Activated T-helper 2 cell treated with anti-CD3 and anti-CD28 coated beads, Interferon-gamma antibody, Interleukin-2, Interleukin-4, amounts not matched to agents 10 μg/mL and 5 μg/mL and 100 μg/mL, durations not matched to agents 14 hours and 24 hours and 36 hours (primary cell): ENCODE data around the gene NANOS3. TPM values are rescaled to one million over a fixed set of nuclear protein-coding genes. Genes with fewer than 3 reads are reported as not detected.
"Not testable (repeated sequence)": the region's sequence is repeated elsewhere in the genome, so short reads cannot be mapped to it uniquely, and the experiment has no call there.

Experiments used
- DNase-seq: peaks from one replicate; pipeline ENCODE4 v3.0.0; 2021; ENCODE audit warnings: low spot score
- H3K27ac Mint-ChIP-seq: one replicate; pipeline ENCODE4 v1.8.0; 2021; ENCODE audit warnings: mixed read lengths
- H3K27me3 Mint-ChIP-seq: one replicate; pipeline ENCODE4 v1.8.0; 2021; ENCODE audit warnings: low read depth, mixed read lengths
- H3K36me3 Mint-ChIP-seq: one replicate; pipeline ENCODE4 v1.8.0; 2021; ENCODE audit warnings: low read depth, mixed read lengths
- H3K4me1 Mint-ChIP-seq: one replicate; pipeline ENCODE4 v1.8.0; 2021; ENCODE audit warnings: low read depth, mixed read lengths
- H3K4me3 Mint-ChIP-seq: one replicate; pipeline ENCODE4 v1.8.0; 2021; ENCODE audit warnings: low read depth, mild to moderate bottlenecking, moderate library complexity, mixed read lengths
- H3K9me3 Mint-ChIP-seq: one replicate; pipeline ENCODE4 v1.8.0; 2021; ENCODE audit warnings: mixed read lengths
- intact Hi-C: fragments of 100-400 bp; cut with micrococcal nuclease; formaldehyde crosslinking; loops from one replicate; pipeline ENCODE4 v1.15.1; 2023
- total RNA-seq: library from RNA; stranded (reverse); gene quantifications from 2 replicates; pipeline ENCODE4 v1.2.3, GENCODE V29; 2022

The NANOS3 gene
- total RNA-seq, 1 donor from 2014 or later: 1.8 TPM

DNA sequence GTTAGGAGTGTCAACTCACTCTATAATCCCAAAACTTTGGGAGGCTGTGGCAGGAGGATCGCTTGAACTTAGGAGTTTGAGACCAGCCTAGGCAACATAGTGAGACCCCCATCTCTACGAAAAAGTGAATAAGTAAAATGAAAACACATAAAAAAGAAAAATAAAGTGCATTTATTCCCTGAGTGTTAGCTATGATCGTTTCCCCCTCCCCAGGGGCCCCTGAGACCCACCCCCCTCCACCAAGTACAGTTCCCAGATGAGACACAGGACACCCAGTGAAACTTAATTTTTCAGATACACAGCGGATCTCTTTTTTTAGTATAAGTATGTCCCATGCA lies 28.6 kb upstream of the NANOS3 start:
- H3K27ac Mint-ChIP-seq: peak overlapping the region; percentile 55
- DNase-seq: no peak
- H3K4me1 Mint-ChIP-seq: peaks cover 44% of the 10 kb centered on the region
- H3K36me3 Mint-ChIP-seq: no peaks in the 10 kb centered on the region
- no peak overlapping the region for H3K4me3 Mint-ChIP-seq
- no peaks in the 10 kb centered on the region for H3K27me3 Mint-ChIP-seq
- intact Hi-C loops: no loop called here
- H3K9me3 Mint-ChIP-seq: no peaks in the 10 kb centered on the region

DNA sequence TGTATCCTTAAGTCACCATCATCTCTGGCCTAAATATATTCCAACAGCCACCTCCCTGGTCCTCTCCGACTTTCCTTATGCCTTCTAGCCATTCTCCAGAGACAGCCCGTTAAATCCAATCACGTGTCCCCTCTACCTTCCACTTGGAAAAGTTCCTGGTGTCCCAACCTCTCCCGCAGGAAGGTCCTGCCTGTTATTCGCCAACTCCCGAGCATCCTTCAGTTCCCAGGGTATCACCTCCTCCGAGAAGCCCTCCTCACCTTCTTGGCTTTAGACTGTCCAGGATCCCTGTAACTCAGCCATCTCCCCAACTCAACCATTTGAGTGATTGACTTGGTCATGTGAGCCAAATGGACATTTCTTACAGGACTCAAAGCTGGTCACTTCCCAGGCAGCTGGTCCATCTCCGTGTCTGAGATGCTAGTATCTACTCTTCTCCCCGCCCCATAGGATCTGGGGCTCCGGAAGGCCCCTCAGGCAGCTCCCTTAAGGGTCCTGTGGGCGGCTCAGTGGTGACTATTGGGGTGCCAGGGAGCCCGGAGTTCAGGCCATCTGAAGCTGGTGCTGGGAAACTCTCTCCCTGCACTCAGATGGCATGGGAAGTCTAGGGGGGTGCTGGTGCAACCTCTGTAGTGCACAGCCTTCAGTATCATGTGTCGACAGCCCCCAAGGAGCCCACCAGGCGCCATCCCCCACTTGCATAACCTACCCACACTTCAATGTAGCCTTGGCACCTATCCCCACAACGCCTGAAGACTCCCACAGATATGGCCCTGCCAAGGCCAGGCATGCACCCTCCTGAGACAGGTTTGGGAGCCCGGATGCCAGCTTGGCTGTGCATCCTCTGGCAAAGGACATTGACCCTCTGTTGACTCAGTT lies 27.9 kb upstream of the NANOS3 start:
- Mint-ChIP-seq H3K27ac (peak overlapping the region; percentile 47), H3K9me3 (no peaks in the 10 kb centered on the region), H3K4me3 (no peak overlapping the region), H3K27me3 (no peaks in the 10 kb centered on the region), H3K4me1 (peaks cover 42% of the 10 kb centered on the region), H3K36me3 (no peaks in the 10 kb centered on the region)
- no peak for DNase-seq
- intact Hi-C loops: no loop called here

- Mint-ChIP-seq H3K9me3 (no peaks in the 10 kb centered on the region), H3K4me3 (peak overlapping the region; percentile 66), H3K27me3 (no peaks in the 10 kb centered on the region), H3K4me1 (peaks cover 32% of the 10 kb centered on the region), H3K27ac (peak overlapping the region; percentile 83), H3K36me3 (no peaks in the 10 kb centered on the region)
- peak; percentile 64 for DNase-seq
- intact Hi-C loops: loop anchor here (1.0 kb wide), 1 partner anchor 11 kb away; no protein-coding TSS in a partner anchor
Observed at GRCh38 chr19:13849991-13850909, 26.7 kb upstream of the NANOS3 start.

DNA sequence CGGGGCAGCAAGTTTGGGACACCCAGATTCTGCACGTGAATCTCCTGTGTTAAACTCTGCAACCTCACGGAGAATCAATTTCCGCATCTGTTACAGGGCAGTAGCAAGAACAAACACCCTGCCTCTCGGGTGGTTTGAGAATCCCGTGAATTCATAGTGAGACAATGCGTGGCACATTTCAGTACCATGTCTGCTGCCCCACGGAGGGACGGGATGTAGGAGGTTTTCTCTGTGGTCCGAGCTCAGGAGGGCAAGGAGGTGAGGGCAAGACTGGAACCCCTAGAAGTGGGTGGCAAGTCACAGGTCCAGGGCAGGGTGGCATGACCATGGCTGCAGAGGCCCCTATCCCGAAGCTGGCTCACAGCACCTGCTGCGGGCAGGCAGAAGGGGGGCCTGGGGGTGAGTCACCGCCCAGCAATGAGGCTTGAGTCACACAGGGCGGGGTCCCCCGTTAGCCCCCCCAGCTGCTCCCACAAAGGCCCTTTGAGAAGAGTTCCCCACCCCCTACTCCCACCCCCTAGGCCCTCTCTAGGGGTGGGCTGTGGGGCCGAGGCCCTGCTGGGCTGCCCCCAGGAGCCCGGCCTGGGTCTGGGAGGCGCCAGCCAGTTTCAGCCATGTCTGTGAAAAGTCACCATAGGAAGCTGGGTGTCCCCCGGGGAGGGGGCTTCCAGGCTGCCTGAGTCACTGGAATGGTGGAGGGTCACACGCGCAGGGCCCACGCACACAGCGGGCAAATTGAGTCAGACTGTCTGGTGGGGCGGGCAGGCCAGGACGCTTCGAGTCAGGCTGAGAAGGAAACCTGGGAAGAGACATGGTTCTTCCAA lies 25.8 kb upstream of the NANOS3 start:
- Mint-ChIP-seq H3K4me3 (peak overlapping the region; percentile 66), H3K27ac (peak overlapping the region; percentile 83), H3K36me3 (no peaks in the 10 kb centered on the region), H3K9me3 (no peaks in the 10 kb centered on the region), H3K4me1 (peaks cover 27% of the 10 kb centered on the region), H3K27me3 (no peaks in the 10 kb centered on the region)
- intact Hi-C loops: loop anchor here (1.0 kb wide), 1 partner anchor 10 kb away; no protein-coding TSS in a partner anchor
- DNase-seq: no peak

- intact Hi-C loops, DNase-seq, H3K4me3 Mint-ChIP-seq, H3K9me3 Mint-ChIP-seq, H3K27ac Mint-ChIP-seq, H3K27me3 Mint-ChIP-seq, H3K36me3 Mint-ChIP-seq: not testable (repeated sequence)
- H3K4me1 Mint-ChIP-seq: peaks cover 21% of the 10 kb centered on the region
Observed at GRCh38 chr19:13851734-13852114, 25.2 kb upstream of the NANOS3 start.

DNA sequence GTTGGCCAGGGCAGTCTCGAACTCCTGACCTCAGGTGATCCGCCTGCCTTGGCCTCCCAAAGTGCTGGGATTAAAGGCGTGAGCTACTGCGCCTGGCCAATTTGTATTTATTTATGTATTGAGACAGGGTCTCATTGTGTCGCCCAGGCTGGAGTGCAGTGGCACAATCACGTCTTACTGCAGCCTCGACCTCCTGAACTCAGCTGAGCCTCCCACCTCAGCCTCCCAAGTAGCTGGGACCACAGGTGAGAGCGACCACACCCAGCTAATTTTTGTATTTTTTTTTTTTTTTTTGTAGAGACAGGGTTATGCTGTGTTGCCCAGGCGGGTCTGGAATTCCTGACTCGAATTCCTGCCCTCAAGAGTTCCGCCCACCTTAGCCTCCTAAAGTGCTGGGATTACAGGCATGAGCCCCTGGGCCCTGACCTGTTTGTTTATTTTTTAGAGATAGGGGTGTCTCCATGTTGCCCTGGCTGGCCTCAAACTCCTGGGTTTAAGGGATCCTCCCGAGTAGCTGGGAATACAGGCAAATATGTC lies 24.7 kb upstream of the NANOS3 start:
- intact Hi-C loops, H3K27me3 Mint-ChIP-seq, H3K9me3 Mint-ChIP-seq, H3K36me3 Mint-ChIP-seq, H3K27ac Mint-ChIP-seq, DNase-seq, H3K4me3 Mint-ChIP-seq: not testable (repeated sequence)
- peaks cover 19% of the 10 kb centered on the region for H3K4me1 Mint-ChIP-seq

GRCh38 chr19:13856497-13856896 lies 20.4 kb upstream of the NANOS3 start:
- Mint-ChIP-seq H3K27me3 (no peaks in the 10 kb centered on the region), H3K4me3 (no peak overlapping the region), H3K27ac (no peak overlapping the region), H3K9me3 (no peaks in the 10 kb centered on the region), H3K4me1 (peaks cover 14% of the 10 kb centered on the region), H3K36me3 (no peaks in the 10 kb centered on the region)
- DNase-seq: no peak
- intact Hi-C loops: no loop called here

- H3K27ac Mint-ChIP-seq: no peak overlapping the region
- H3K27me3 Mint-ChIP-seq: peaks cover 7% of the 10 kb centered on the region
- H3K4me3 Mint-ChIP-seq: no peak overlapping the region
- no peaks in the 10 kb centered on the region for H3K36me3 Mint-ChIP-seq
- H3K9me3 Mint-ChIP-seq: no peaks in the 10 kb centered on the region
- intact Hi-C loops: no loop called here
- H3K4me1 Mint-ChIP-seq: peaks cover 22% of the 10 kb centered on the region
- DNase-seq: no peak
Observed at GRCh38 chr19:13859361-13859880, 17.5 kb upstream of the NANOS3 start.

GRCh38 chr19:13860679-13861391 lies 16.1 kb upstream of the NANOS3 start:
- Mint-ChIP-seq H3K4me3 (peak overlapping the region; percentile 91), H3K9me3 (no peaks in the 10 kb centered on the region), H3K4me1 (peaks cover 23% of the 10 kb centered on the region), H3K36me3 (no peaks in the 10 kb centered on the region), H3K27me3 (peaks cover 10% of the 10 kb centered on the region), H3K27ac (peak overlapping the region; percentile 95)
- intact Hi-C loops: loop anchor here (1.0 to 5.0 kb wide), 3 partner anchors 11 to 584 kb away; no protein-coding TSS in a partner anchor
- DNase-seq: no peak

DNA sequence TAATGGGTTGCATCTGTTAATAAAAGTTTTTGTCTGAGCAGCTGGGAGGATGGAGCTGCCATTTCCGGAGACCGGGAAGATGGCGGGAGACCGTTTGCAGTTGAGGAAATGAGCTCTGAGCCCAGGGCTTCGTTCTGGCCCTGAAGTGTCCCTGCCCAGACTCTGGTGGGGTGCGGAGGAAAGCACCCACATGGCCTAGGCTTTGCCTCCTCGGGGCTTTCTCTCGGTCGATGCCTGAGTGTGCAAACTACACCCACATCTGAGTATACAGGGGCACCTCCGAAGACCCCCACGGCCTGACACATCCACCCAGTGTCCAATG lies 15.6 kb upstream of the NANOS3 start:
- Mint-ChIP-seq H3K4me3 (peak overlapping the region; percentile 91), H3K4me1 (peaks cover 26% of the 10 kb centered on the region), H3K27me3 (peaks cover 12% of the 10 kb centered on the region), H3K9me3 (no peaks in the 10 kb centered on the region), H3K36me3 (peaks cover 2% of the 10 kb centered on the region), H3K27ac (peak overlapping the region; percentile 95)
- DNase-seq: no peak
- intact Hi-C loops: loop anchor here (1.0 to 5.0 kb wide), 3 partner anchors 11 to 584 kb away; no protein-coding TSS in a partner anchor

GRCh38 chr19:13861714-13862531 lies 15.0 kb upstream of the NANOS3 start:
- DNase-seq: peak; percentile 82
- peak overlapping the region; percentile 95 for H3K27ac Mint-ChIP-seq
- intact Hi-C loops: loop anchor here (1.0 to 5.0 kb wide), 6 partner anchors 12 to 585 kb away; no protein-coding TSS in a partner anchor
- H3K27me3 Mint-ChIP-seq: peaks cover 17% of the 10 kb centered on the region
- no peaks in the 10 kb centered on the region for H3K9me3 Mint-ChIP-seq
- H3K36me3 Mint-ChIP-seq: peaks cover 6% of the 10 kb centered on the region
- H3K4me1 Mint-ChIP-seq: peaks cover 30% of the 10 kb centered on the region
- peak overlapping the region; percentile 91 for H3K4me3 Mint-ChIP-seq
